AG04450 (cell line): ENCODE data around the gene S100A7A. TPM values are rescaled to one million over a fixed set of nuclear protein-coding genes. Genes with fewer than 3 reads are reported as not detected.
"Not testable (repeated sequence)": the region's sequence is repeated elsewhere in the genome, so short reads cannot be mapped to it uniquely, and the experiment has no call there.

Experiments
- CTCF ChIA-PET: fragments of 300-600, 350-600 bp; formaldehyde crosslinking; extraction: SDS; loops from one replicate; lab custom pipeline; 2022; ENCODE audit warnings: antibody characterized with exemption, inconsistent platforms; lab: Charles Lee
- POLR2A ChIA-PET: fragments of 350-600 bp; formaldehyde crosslinking; extraction: SDS; loops from one replicate; lab custom pipeline; 2021; ENCODE audit warnings: antibody characterized with exemption, inconsistent platforms; lab: Yijun Ruan, JAX
- DNase-seq: peaks from one replicate; pipeline ENCODE4 v3.0.0-alpha.2; 2011; ENCODE audit warnings: low read depth, low spot score
- H3K27ac ChIP-seq: one replicate; pipeline ENCODE4 v1.5.1; 2012; ENCODE audit warnings: low read depth, low read length, control low read depth
- H3K27me3 ChIP-seq: one replicate; pipeline ENCODE4 v1.6.0; 2012; ENCODE audit warnings: low read length; ENCODE audit not compliant: control insufficient read depth, insufficient read depth
- H3K4me3 ChIP-seq: 2 replicates; pipeline ENCODE4 v1.5.1; 2011; ENCODE audit warnings: mild to moderate bottlenecking, low read depth, low read length, control low read depth
- H3K9me3 ChIP-seq: 2 replicates; pipeline ENCODE4 v1.5.1; 2012; ENCODE audit warnings: low read length; ENCODE audit not compliant: control insufficient read depth, insufficient read depth
- polyA plus RNA-seq: library from polyadenylated mRNA; depleted of rRNA; stranded (reverse); fragments of >200 nt; gene quantifications from 2 replicates; pipeline ENCODE4 v1.2.3, GENCODE V29; 2011
- TF ChIP-seq, protein P1 (sequence below): IDR thresholded peaks from 2 replicates; pipeline ENCODE4 v1.5.1; 2011; ENCODE audit warnings: low read depth, low read length, control low read depth, inconsistent platforms

S100A7A gene
- polyA plus RNA-seq, 1 experiment: not detected

- Histone ChIP-seq H3K27ac (no peak overlapping the region), H3K27me3 (peaks cover 2% of the 10 kb centered on the region), H3K4me3 (no peak overlapping the region), H3K9me3 (no peaks in the 10 kb centered on the region)
- DNase-seq: no peak
- TF ChIP-seq, protein P1, sequence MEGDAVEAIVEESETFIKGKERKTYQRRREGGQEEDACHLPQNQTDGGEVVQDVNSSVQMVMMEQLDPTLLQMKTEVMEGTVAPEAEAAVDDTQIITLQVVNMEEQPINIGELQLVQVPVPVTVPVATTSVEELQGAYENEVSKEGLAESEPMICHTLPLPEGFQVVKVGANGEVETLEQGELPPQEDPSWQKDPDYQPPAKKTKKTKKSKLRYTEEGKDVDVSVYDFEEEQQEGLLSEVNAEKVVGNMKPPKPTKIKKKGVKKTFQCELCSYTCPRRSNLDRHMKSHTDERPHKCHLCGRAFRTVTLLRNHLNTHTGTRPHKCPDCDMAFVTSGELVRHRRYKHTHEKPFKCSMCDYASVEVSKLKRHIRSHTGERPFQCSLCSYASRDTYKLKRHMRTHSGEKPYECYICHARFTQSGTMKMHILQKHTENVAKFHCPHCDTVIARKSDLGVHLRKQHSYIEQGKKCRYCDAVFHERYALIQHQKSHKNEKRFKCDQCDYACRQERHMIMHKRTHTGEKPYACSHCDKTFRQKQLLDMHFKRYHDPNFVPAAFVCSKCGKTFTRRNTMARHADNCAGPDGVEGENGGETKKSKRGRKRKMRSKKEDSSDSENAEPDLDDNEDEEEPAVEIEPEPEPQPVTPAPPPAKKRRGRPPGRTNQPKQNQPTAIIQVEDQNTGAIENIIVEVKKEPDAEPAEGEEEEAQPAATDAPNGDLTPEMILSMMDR: no peak
- ChIA-PET CTCF (no interaction called here), POLR2A (no interaction called here)
Observed at GRCh38 chr1:153444078-153444477, 27.8 kb downstream of the S100A7A start.

- ChIA-PET CTCF (interaction anchor here (1.3 kb wide), 1 partner anchor 18 kb away, joined by 3 read pairs; no protein-coding TSS in a partner anchor), POLR2A (no interaction called here)
- H3K27me3 ChIP-seq: no peaks in the 10 kb centered on the region
- DNase-seq: peak; percentile 32
- no peaks in the 10 kb centered on the region for H3K9me3 ChIP-seq
- TF ChIP-seq, protein P1: no peak
- H3K27ac ChIP-seq: no peak overlapping the region
- no peak overlapping the region for H3K4me3 ChIP-seq
Observed at GRCh38 chr1:153447498-153448170, 31.3 kb downstream of the S100A7A start.

- H3K27me3 ChIP-seq, CTCF ChIA-PET, H3K9me3 ChIP-seq, H3K27ac ChIP-seq, DNase-seq, H3K4me3 ChIP-seq, POLR2A ChIA-PET: not testable (repeated sequence)
Observed at GRCh38 chr1:153448851-153449250, 32.5 kb downstream of the S100A7A start.

- ChIA-PET POLR2A (no interaction called here), CTCF (interaction anchor here (1.3 kb wide), 1 partner anchor 10 kb away, joined by 6 read pairs; no protein-coding TSS in a partner anchor)
- Histone ChIP-seq H3K27me3 (peaks cover 2% of the 10 kb centered on the region), H3K27ac (no peak overlapping the region), H3K9me3 (no peaks in the 10 kb centered on the region), H3K4me3 (no peak overlapping the region)
- TF ChIP-seq, protein P1: no peak
- DNase-seq: no peak
Observed at GRCh38 chr1:153456396-153456795, 40.1 kb downstream of the S100A7A start.

- TF ChIP-seq, protein P1: no peak
- Histone ChIP-seq H3K27ac (no peak overlapping the region), H3K9me3 (no peaks in the 10 kb centered on the region), H3K4me3 (no peak overlapping the region), H3K27me3 (peaks cover 10% of the 10 kb centered on the region)
- DNase-seq: no peak
- POLR2A ChIA-PET: no interaction called here
- CTCF ChIA-PET: no interaction called here
Observed at GRCh38 chr1:153459655-153460054, 43.3 kb downstream of the S100A7A start.
